HT1080 (cell line): Measurements from ENCODE around the gene COQ3. TPM values are rescaled to one million over a fixed set of nuclear protein-coding genes. Genes with fewer than 3 reads are reported as not detected.

Source experiments
- DNase-seq: peaks from one replicate; pipeline ENCODE4 v3.0.0-alpha.2; 2015; ENCODE audit warnings: low read depth
- total RNA-seq: library from RNA; depleted of rRNA; stranded (reverse); fragments of >200 nt; shearing (Covaris generic); gene quantifications from 2 replicates; pipeline ENCODE4 v1.2.3, GENCODE V29; 2014; rRNA removed

COQ3 gene
- total RNA-seq, 1 experiment from 2014 or later: 15.3 TPM

- DNase-seq: no peak
Observed at GRCh38 chr6:99333068-99333467, 60.9 kb downstream of the COQ3 start.

- no peak for DNase-seq
Observed at GRCh38 chr6:99331531-99331930, 62.5 kb downstream of the COQ3 start.

GRCh38 chr6:99330159-99330558, 63.8 kb downstream of the COQ3 start:
- DNase-seq: peak; percentile 47

- no peak for DNase-seq
Observed at GRCh38 chr6:99324996-99325395, 69.0 kb downstream of the COQ3 start.

Other genes starting within 250 kb of the COQ3 start
- gene FAXC, start 44.5 kb downstream of the COQ3 start, total RNA-seq: 5.9 and 6.2 TPM in 2 replicates
- gene PNISR, start 31.1 kb upstream of the COQ3 start, total RNA-seq: 28.6 and 34.3 TPM in 2 replicates
- 12.3 and 12.5 TPM in 2 replicates for gene USP45, start 121.2 kb upstream of the COQ3 start, total RNA-seq
- 64.2 and 81.5 TPM in 2 replicates for gene CCNC, start 174.5 kb upstream of the COQ3 start, total RNA-seq
- gene PRDM13, start 212.6 kb upstream of the COQ3 start, total RNA-seq: not detected in 2 replicates